Measurements from ENCODE around the gene ARMC2.
"Not testable (repeated sequence)": the region's sequence is repeated elsewhere in the genome, so short reads cannot be mapped to it uniquely, and the experiment has no call there.

- not testable (repeated sequence) for TF ChIP-seq CTCF (IDR thresholded peaks at IDR 0.05; ENCODE audit: insufficient read depth, low read length, poor library complexity, severe bottlenecking); EZH2phosphoT487 (conservative IDR thresholded peaks at IDR 0.05; ENCODE audit: low read length)
These were observed 17.6 kb downstream of the ARMC2 start for GRCh38 chr6:108865751-108866286.
